ENCODE data around the gene AP2M1.

AP2M1 gene

GRCh38 chr3:184164648-184165330 lies 9.9 kb upstream of the AP2M1 start:
- Histone ChIP-seq H3K9me3 (ENCODE audit: insufficient read depth, low read depth, low read length) (peaks cover 1% of the 10 kb centered on the region), H3K4me3 (ENCODE audit: low read depth, low read length) (no peak overlapping the region), H4K91ac (ENCODE audit: low read depth, low read length) (no peak overlapping the region), H3K27me3 (ENCODE audit: insufficient read depth, low read length) (no peaks in the 10 kb centered on the region), H3K4ac (ENCODE audit: low read depth, low read length) (no peak overlapping the region), H4K12ac (ENCODE audit: low read depth, low read length) (no peak overlapping the region), H3K79me2 (ENCODE audit: control insufficient read depth, insufficient read depth, low read length, poor library complexity) (peaks cover 9% of the 10 kb centered on the region), H2AFZ (ENCODE audit: insufficient read depth, low read length, poor library complexity) (no peak overlapping the region), H3K79me1 (ENCODE audit: low read length) (peaks cover 5% of the 10 kb centered on the region), H3K23ac (ENCODE audit: low read length) (no peak overlapping the region), H2BK5ac (ENCODE audit: low read depth, low read length, poor library complexity) (no peak overlapping the region), H2BK12ac (ENCODE audit: low read length) (no peak overlapping the region), H2BK120ac (ENCODE audit: insufficient read depth, low read length, poor library complexity) (no peak overlapping the region), H2AK5ac (ENCODE audit: low read length) (no peak overlapping the region), H3K14ac (ENCODE audit: low read length) (no peak overlapping the region), H3K27ac (ENCODE audit: low read depth, low read length) (no peak overlapping the region), H3K9ac (ENCODE audit: low read length) (no peak overlapping the region), H3K36me3 (ENCODE audit: control insufficient read depth in 1 of 2, insufficient read depth in 2 of 2, low read length in 2 of 2) (peaks cover 65% of the 10 kb centered on the region in 2 experiments), H3K18ac (ENCODE audit: low read length) (peak overlapping the region; percentile 38), H3K4me2 (ENCODE audit: low read length) (no peak overlapping the region), H4K8ac (ENCODE audit: low read depth, low read length) (no peak overlapping the region), H3K4me1 (ENCODE audit: control insufficient read depth in 1 of 2, insufficient read depth in 2 of 2, low read length in 2 of 2) (peaks cover 7 to 14% of the 10 kb centered on the region in 2 experiments)
- no CpG with 5 or more reads among the region's 16 CpGs for WGBS (ENCODE audit: extremely low coverage, insufficient coverage, insufficient read length)
- no peak for DNase-seq

- Histone ChIP-seq H2BK5ac (ENCODE audit: low read depth, low read length, poor library complexity) (no peak overlapping the region), H4K91ac (ENCODE audit: low read depth, low read length) (no peak overlapping the region), H3K79me2 (ENCODE audit: control insufficient read depth, insufficient read depth, low read length, poor library complexity) (peaks cover 7% of the 10 kb centered on the region), H4K12ac (ENCODE audit: low read depth, low read length) (no peak overlapping the region), H2AK5ac (ENCODE audit: low read length) (no peak overlapping the region), H3K4me1 (ENCODE audit: control insufficient read depth in 1 of 2, insufficient read depth in 2 of 2, low read length in 2 of 2) (peaks cover 5 to 12% of the 10 kb centered on the region in 2 experiments), H3K4me3 (ENCODE audit: low read depth, low read length) (no peak overlapping the region), H3K79me1 (ENCODE audit: low read length) (peaks cover 4% of the 10 kb centered on the region), H3K9ac (ENCODE audit: low read length) (no peak overlapping the region), H3K27ac (ENCODE audit: low read depth, low read length) (no peak overlapping the region), H3K36me3 (ENCODE audit: control insufficient read depth in 1 of 2, insufficient read depth in 2 of 2, low read length in 2 of 2) (peaks cover 71 to 73% of the 10 kb centered on the region in 2 experiments), H4K8ac (ENCODE audit: low read depth, low read length) (no peak overlapping the region), H2BK12ac (ENCODE audit: low read length) (no peak overlapping the region), H3K14ac (ENCODE audit: low read length) (no peak overlapping the region), H3K27me3 (ENCODE audit: insufficient read depth, low read length) (no peaks in the 10 kb centered on the region), H3K4ac (ENCODE audit: low read depth, low read length) (no peak overlapping the region), H3K9me3 (ENCODE audit: insufficient read depth, low read depth, low read length) (peaks cover 1% of the 10 kb centered on the region), H3K4me2 (ENCODE audit: low read length) (no peak overlapping the region), H2BK120ac (ENCODE audit: insufficient read depth, low read length, poor library complexity) (no peak overlapping the region), H2AFZ (ENCODE audit: insufficient read depth, low read length, poor library complexity) (no peak overlapping the region), H3K18ac (ENCODE audit: low read length) (no peak overlapping the region), H3K23ac (ENCODE audit: low read length) (no peak overlapping the region)
- no CpG with 5 or more reads among the region's 3 CpGs for WGBS (ENCODE audit: extremely low coverage, insufficient coverage, insufficient read length)
- DNase-seq, result no peak
Measured at GRCh38 chr3:184165543-184165942, 9.1 kb upstream of the AP2M1 start.

GRCh38 chr3:184166671-184167070 lies 8.0 kb upstream of the AP2M1 start:
- Histone ChIP-seq H2AFZ (ENCODE audit: insufficient read depth, low read length, poor library complexity) (no peak overlapping the region), H2AK5ac (ENCODE audit: low read length) (no peak overlapping the region), H3K27ac (ENCODE audit: low read depth, low read length) (no peak overlapping the region)

GRCh38 chr3:184167786-184168185 lies 6.9 kb upstream of the AP2M1 start:
- H4K8ac ChIP-seq (ENCODE audit: low read depth, low read length), result no peak overlapping the region
- no peak overlapping the region for H3K27ac ChIP-seq (ENCODE audit: low read depth, low read length)
- no peak overlapping the region for H3K9ac ChIP-seq (ENCODE audit: low read length)
- no peak overlapping the region for H3K23ac ChIP-seq (ENCODE audit: low read length)
- no peak for DNase-seq
- no peak overlapping the region for H2AK5ac ChIP-seq (ENCODE audit: low read length)
- no peak overlapping the region for H3K14ac ChIP-seq (ENCODE audit: low read length)
- no peak overlapping the region for H3K4me2 ChIP-seq (ENCODE audit: low read length)
- no peaks in the 10 kb centered on the region for H3K27me3 ChIP-seq (ENCODE audit: insufficient read depth, low read length)
- H3K18ac ChIP-seq (ENCODE audit: low read length), result no peak overlapping the region
- H3K4me1 ChIP-seq (ENCODE audit: control insufficient read depth in 1 of 2, insufficient read depth in 2 of 2, low read length in 2 of 2), result peaks cover 10 to 16% of the 10 kb centered on the region in 2 experiments
- H2BK120ac ChIP-seq (ENCODE audit: insufficient read depth, low read length, poor library complexity), result no peak overlapping the region
- no peak overlapping the region for H3K4ac ChIP-seq (ENCODE audit: low read depth, low read length)
- no peak overlapping the region for H3K4me3 ChIP-seq (ENCODE audit: low read depth, low read length)
- H3K79me1 ChIP-seq (ENCODE audit: low read length), result no peaks in the 10 kb centered on the region
- no peak overlapping the region for H2BK12ac ChIP-seq (ENCODE audit: low read length)
- H3K9me3 ChIP-seq (ENCODE audit: insufficient read depth, low read depth, low read length), result peaks cover 2% of the 10 kb centered on the region
- no peak overlapping the region for H4K12ac ChIP-seq (ENCODE audit: low read depth, low read length)
- H2AFZ ChIP-seq (ENCODE audit: insufficient read depth, low read length, poor library complexity), result no peak overlapping the region
- no CpG with 5 or more reads among the region's 8 CpGs for WGBS (ENCODE audit: extremely low coverage, insufficient coverage, insufficient read length)
- peaks cover 2% of the 10 kb centered on the region for H3K79me2 ChIP-seq (ENCODE audit: control insufficient read depth, insufficient read depth, low read length, poor library complexity)
- no peak overlapping the region for H2BK5ac ChIP-seq (ENCODE audit: low read depth, low read length, poor library complexity)
- no peak overlapping the region for H4K91ac ChIP-seq (ENCODE audit: low read depth, low read length)
- H3K36me3 ChIP-seq (ENCODE audit: control insufficient read depth in 1 of 2, insufficient read depth in 2 of 2, low read length in 2 of 2), result peaks cover 83 to 93% of the 10 kb centered on the region in 2 experiments

More at GRCh38 chr3:184166671-184167070, 8.0 kb upstream of the AP2M1 start:
- Histone ChIP-seq H2BK5ac (ENCODE audit: low read depth, low read length, poor library complexity) (no peak overlapping the region), H3K36me3 (ENCODE audit: control insufficient read depth in 1 of 2, insufficient read depth in 2 of 2, low read length in 2 of 2) (peaks cover 79 to 84% of the 10 kb centered on the region in 2 experiments), H3K18ac (ENCODE audit: low read length) (no peak overlapping the region), H3K79me1 (ENCODE audit: low read length) (no peaks in the 10 kb centered on the region), H3K27me3 (ENCODE audit: insufficient read depth, low read length) (no peaks in the 10 kb centered on the region), H2BK12ac (ENCODE audit: low read length) (no peak overlapping the region), H4K12ac (ENCODE audit: low read depth, low read length) (no peak overlapping the region), H3K4ac (ENCODE audit: low read depth, low read length) (no peak overlapping the region), H3K4me2 (ENCODE audit: low read length) (no peak overlapping the region), H3K9me3 (ENCODE audit: insufficient read depth, low read depth, low read length) (peaks cover 3% of the 10 kb centered on the region), H2BK120ac (ENCODE audit: insufficient read depth, low read length, poor library complexity) (no peak overlapping the region), H3K4me3 (ENCODE audit: low read depth, low read length) (no peak overlapping the region), H3K23ac (ENCODE audit: low read length) (peak overlapping the region; percentile 24), H3K9ac (ENCODE audit: low read length) (no peak overlapping the region), H3K14ac (ENCODE audit: low read length) (no peak overlapping the region), H4K91ac (ENCODE audit: low read depth, low read length) (no peak overlapping the region), H3K4me1 (ENCODE audit: control insufficient read depth in 1 of 2, insufficient read depth in 2 of 2, low read length in 2 of 2) (peaks cover 8 to 14% of the 10 kb centered on the region in 2 experiments), H4K8ac (ENCODE audit: low read depth, low read length) (no peak overlapping the region), H3K79me2 (ENCODE audit: control insufficient read depth, insufficient read depth, low read length, poor library complexity) (peaks cover 2% of the 10 kb centered on the region)
- no peak for DNase-seq
- WGBS (ENCODE audit: extremely low coverage, insufficient coverage, insufficient read length), result no CpG with 5 or more reads among the region's 6 CpGs
